ENCODE results near the gene FOSB.

FOSB gene

DNA sequence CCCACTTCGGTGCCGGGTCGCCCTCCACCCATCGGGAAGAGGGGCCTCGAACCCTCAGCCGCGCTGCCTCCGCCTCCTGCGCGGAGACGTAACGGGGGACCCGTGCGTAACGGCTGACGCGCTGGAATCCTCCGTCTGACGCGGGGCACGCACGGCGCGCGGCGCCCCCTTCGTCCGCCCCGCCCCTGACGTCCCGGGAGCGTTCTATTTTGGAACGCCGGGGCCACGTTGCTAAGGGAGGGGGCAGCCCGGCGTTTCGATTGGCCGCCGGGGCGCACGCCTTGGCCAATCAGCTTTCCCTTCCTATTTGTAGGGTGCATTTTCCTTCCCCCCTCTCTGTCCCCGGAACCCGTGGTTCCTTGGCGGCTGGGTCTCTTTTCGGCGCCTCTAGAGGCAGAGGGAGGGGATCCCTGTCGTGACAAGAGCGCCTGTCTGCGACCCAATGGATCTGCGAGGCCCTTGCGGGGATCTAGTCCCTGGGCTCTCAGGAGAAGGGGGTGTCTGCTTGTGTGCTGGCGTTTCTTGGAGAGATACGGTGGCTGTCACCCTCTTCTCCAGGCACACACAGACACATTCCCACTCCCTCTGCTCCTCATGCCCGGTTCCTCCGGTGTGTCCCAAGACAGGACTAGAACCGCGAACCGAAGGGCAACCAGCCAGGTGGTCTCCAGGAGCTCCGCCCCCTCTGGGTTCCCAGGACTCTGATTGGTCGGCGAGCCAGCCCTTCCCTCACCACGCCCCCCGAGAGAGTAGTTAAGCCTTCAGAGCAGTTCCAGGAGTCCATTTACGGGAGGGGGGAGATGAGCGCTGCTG, 1.5 kb downstream of the FOSB start:
- no peaks in the 10 kb centered on the region for H3K27me3 ChIP-seq (ENCODE audit: control insufficient read depth, insufficient read depth, low read length)
- H3K9me3 ChIP-seq (ENCODE audit: control insufficient read depth, low read length), result no peaks in the 10 kb centered on the region
- H3K9ac ChIP-seq, result peak overlapping the region; percentile 79
- H2AFZ ChIP-seq, result peak overlapping the region; percentile 85
- H3K79me2 ChIP-seq, result no peaks in the 10 kb centered on the region
- H3K36me3 ChIP-seq (ENCODE audit: control insufficient read depth, insufficient read depth, low read length), result no peaks in the 10 kb centered on the region
- peak overlapping the region; percentile 100 for H3K4me2 ChIP-seq (ENCODE audit: low read length)
- H3K4me1 ChIP-seq, result peaks cover 24% of the 10 kb centered on the region
- TF ChIP-seq, protein P1, sequence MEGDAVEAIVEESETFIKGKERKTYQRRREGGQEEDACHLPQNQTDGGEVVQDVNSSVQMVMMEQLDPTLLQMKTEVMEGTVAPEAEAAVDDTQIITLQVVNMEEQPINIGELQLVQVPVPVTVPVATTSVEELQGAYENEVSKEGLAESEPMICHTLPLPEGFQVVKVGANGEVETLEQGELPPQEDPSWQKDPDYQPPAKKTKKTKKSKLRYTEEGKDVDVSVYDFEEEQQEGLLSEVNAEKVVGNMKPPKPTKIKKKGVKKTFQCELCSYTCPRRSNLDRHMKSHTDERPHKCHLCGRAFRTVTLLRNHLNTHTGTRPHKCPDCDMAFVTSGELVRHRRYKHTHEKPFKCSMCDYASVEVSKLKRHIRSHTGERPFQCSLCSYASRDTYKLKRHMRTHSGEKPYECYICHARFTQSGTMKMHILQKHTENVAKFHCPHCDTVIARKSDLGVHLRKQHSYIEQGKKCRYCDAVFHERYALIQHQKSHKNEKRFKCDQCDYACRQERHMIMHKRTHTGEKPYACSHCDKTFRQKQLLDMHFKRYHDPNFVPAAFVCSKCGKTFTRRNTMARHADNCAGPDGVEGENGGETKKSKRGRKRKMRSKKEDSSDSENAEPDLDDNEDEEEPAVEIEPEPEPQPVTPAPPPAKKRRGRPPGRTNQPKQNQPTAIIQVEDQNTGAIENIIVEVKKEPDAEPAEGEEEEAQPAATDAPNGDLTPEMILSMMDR (IDR thresholded peaks at IDR 0.05), result peak; percentile 20
- peak overlapping the region; percentile 100 for H3K4me3 ChIP-seq (ENCODE audit: low read depth, low read length)
- peak overlapping the region; percentile 99 for H3K27ac ChIP-seq

GRCh38 chr19:45469945-45470761, 2.4 kb downstream of the FOSB start:
- peak overlapping the region; percentile 99 for H3K27ac ChIP-seq
- peak overlapping the region; percentile 100 for H3K4me2 ChIP-seq (ENCODE audit: low read length)
- H3K9ac ChIP-seq, result peak overlapping the region; percentile 79
- no peaks in the 10 kb centered on the region for H3K27me3 ChIP-seq (ENCODE audit: control insufficient read depth, insufficient read depth, low read length)
- H3K36me3 ChIP-seq (ENCODE audit: control insufficient read depth, insufficient read depth, low read length), result no peaks in the 10 kb centered on the region
- peak overlapping the region; percentile 85 for H2AFZ ChIP-seq
- TF ChIP-seq, protein P1 (IDR thresholded peaks at IDR 0.05), result no peak
- H3K9me3 ChIP-seq (ENCODE audit: control insufficient read depth, low read length), result no peaks in the 10 kb centered on the region
- peak overlapping the region; percentile 100 for H3K4me3 ChIP-seq (ENCODE audit: low read depth, low read length)
- peaks cover 24% of the 10 kb centered on the region for H3K4me1 ChIP-seq
- H3K79me2 ChIP-seq, result no peaks in the 10 kb centered on the region

DNA sequence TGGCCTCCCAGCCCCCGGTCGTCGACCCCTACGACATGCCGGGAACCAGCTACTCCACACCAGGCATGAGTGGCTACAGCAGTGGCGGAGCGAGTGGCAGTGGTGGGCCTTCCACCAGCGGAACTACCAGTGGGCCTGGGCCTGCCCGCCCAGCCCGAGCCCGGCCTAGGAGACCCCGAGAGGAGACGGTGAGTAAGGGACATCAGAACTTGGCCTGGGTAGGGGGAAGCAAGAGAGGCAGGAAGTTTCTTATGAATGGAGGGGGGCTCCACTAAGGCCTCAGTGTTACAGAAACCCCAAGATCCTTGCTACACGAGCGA, 2.9 kb downstream of the FOSB start:
- H3K27ac ChIP-seq, result no peak overlapping the region
- H3K79me2 ChIP-seq, result no peaks in the 10 kb centered on the region
- no peak overlapping the region for H3K9ac ChIP-seq
- no peaks in the 10 kb centered on the region for H3K9me3 ChIP-seq (ENCODE audit: control insufficient read depth, low read length)
- no peak overlapping the region for H3K4me2 ChIP-seq (ENCODE audit: low read length)
- no peaks in the 10 kb centered on the region for H3K36me3 ChIP-seq (ENCODE audit: control insufficient read depth, insufficient read depth, low read length)
- H3K4me3 ChIP-seq (ENCODE audit: low read depth, low read length), result no peak overlapping the region
- H3K27me3 ChIP-seq (ENCODE audit: control insufficient read depth, insufficient read depth, low read length), result no peaks in the 10 kb centered on the region
- peaks cover 24% of the 10 kb centered on the region for H3K4me1 ChIP-seq
- TF ChIP-seq, protein P1 (IDR thresholded peaks at IDR 0.05), result no peak
- no peak overlapping the region for H2AFZ ChIP-seq

DNA sequence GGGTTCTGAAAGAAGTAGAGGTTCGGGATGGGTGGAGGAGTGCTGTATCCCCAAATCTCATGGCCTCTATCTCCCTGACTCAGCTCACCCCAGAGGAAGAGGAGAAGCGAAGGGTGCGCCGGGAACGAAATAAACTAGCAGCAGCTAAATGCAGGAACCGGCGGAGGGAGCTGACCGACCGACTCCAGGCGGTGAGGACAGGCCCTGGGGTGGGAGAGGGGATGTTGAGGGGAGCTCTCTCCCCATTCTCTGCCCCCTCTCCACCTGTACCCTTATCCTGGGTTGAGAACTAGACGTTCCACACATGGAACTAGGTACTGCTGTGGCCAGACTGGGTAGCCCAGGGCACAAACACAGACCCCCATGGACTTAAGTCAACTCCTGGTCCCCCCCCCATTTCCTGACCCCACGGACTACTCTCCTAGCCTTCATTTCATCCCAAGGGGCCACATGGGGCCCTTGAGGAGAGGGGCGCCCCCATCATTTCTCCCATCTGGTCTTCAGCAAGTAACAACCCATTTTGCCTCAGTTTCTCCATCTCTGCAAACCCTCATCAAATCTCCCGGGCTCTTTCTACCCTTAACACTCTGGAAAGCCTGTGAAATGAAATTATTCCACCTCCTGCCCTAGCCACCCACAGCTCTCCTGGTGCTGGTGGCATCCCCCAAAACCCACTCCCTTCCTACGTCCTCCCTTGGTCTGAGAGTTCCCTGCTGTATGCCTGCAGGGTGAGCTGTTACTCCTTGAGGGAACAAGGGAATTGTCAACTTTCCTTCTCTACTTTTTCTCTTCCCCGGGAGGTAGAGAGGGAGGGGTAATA, 3.5 kb downstream of the FOSB start:
- Histone ChIP-seq H3K27ac (no peak overlapping the region), H3K27me3 (ENCODE audit: control insufficient read depth, insufficient read depth, low read length) (no peaks in the 10 kb centered on the region), H2AFZ (no peak overlapping the region), H3K9ac (no peak overlapping the region), H3K4me2 (ENCODE audit: low read length) (no peak overlapping the region), H3K36me3 (ENCODE audit: control insufficient read depth, insufficient read depth, low read length) (no peaks in the 10 kb centered on the region), H3K4me1 (peaks cover 24% of the 10 kb centered on the region), H3K4me3 (ENCODE audit: low read depth, low read length) (no peak overlapping the region), H3K79me2 (no peaks in the 10 kb centered on the region), H3K9me3 (ENCODE audit: control insufficient read depth, low read length) (no peaks in the 10 kb centered on the region)
- TF ChIP-seq, protein P1 (IDR thresholded peaks at IDR 0.05), result no peak
